ENCODE measurements around the gene ANO10.

Gene ANO10

DNA sequence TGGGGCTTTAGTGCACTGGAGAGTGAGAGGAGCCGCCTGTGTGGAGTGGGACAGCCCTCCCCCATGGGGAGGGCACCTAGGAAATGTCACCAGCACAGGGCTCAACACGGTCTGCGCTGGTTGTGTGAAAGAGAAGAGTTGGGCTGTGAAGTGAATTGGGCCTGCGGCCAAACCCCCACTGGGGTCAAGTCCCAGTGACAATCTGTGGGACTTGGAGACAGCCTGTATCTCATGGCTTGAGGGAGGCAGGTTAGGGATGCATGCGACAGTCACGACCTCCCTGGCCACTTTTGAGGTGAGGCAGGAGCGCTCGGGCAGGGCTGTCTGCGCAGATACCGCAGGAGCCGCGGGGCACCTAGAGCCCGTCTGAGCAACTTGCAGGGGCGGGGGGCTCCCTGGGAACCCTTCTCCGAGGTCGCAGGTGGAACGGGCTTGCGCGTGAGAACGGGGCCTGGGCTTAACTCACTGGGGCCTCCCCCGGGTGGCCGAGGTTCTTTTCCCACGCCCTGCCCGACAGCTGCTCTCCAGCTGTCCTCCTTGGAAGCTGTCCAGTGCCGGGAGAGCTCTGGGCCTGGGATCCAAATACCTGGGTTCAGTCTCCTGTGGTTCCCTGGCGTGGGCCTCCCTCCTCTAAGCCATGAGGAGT lies 258.1 kb downstream of the ANO10 start:
- TF ChIP-seq RAD21 (IDR thresholded peaks at IDR 0.05; ENCODE audit: low read depth), result no peak
- TF ChIP-seq FOXM1 (IDR thresholded peaks at IDR 0.05; ENCODE audit: borderline replicate concordance, low read depth), result no peak
- no peak for TF ChIP-seq NFIC (IDR thresholded peaks at IDR 0.05)
- no peak for TF ChIP-seq TAF1 (IDR thresholded peaks at IDR 0.05; ENCODE audit: low read depth)
- TF ChIP-seq EGR1 (IDR thresholded peaks at IDR 0.05), result no peak
- TF ChIP-seq YY1 (IDR thresholded peaks at IDR 0.05; ENCODE audit: low read depth), result no peak
- TF ChIP-seq ZBTB7A (IDR thresholded peaks at IDR 0.05; ENCODE audit: low read depth), result no peak
- no peak for TF ChIP-seq TCF12 (IDR thresholded peaks at IDR 0.05; ENCODE audit: low read depth)
- TF ChIP-seq, protein P1, sequence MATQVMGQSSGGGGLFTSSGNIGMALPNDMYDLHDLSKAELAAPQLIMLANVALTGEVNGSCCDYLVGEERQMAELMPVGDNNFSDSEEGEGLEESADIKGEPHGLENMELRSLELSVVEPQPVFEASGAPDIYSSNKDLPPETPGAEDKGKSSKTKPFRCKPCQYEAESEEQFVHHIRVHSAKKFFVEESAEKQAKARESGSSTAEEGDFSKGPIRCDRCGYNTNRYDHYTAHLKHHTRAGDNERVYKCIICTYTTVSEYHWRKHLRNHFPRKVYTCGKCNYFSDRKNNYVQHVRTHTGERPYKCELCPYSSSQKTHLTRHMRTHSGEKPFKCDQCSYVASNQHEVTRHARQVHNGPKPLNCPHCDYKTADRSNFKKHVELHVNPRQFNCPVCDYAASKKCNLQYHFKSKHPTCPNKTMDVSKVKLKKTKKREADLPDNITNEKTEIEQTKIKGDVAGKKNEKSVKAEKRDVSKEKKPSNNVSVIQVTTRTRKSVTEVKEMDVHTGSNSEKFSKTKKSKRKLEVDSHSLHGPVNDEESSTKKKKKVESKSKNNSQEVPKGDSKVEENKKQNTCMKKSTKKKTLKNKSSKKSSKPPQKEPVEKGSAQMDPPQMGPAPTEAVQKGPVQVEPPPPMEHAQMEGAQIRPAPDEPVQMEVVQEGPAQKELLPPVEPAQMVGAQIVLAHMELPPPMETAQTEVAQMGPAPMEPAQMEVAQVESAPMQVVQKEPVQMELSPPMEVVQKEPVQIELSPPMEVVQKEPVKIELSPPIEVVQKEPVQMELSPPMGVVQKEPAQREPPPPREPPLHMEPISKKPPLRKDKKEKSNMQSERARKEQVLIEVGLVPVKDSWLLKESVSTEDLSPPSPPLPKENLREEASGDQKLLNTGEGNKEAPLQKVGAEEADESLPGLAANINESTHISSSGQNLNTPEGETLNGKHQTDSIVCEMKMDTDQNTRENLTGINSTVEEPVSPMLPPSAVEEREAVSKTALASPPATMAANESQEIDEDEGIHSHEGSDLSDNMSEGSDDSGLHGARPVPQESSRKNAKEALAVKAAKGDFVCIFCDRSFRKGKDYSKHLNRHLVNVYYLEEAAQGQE (IDR thresholded peaks at IDR 0.05; ENCODE audit: low read depth), result no peak
- TF ChIP-seq EP300 (IDR thresholded peaks at IDR 0.05; ENCODE audit: borderline replicate concordance), result no peak
- TF ChIP-seq, protein P2, sequence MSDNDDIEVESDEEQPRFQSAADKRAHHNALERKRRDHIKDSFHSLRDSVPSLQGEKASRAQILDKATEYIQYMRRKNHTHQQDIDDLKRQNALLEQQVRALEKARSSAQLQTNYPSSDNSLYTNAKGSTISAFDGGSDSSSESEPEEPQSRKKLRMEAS (IDR thresholded peaks at IDR 0.05), result no peak
- TF ChIP-seq CEBPB (IDR thresholded peaks at IDR 0.05), result no peak
- TF ChIP-seq CREB1 (IDR thresholded peaks at IDR 0.05; ENCODE audit: low read depth), result no peak
- no peak for TF ChIP-seq TEAD4 (IDR thresholded peaks at IDR 0.05)
- TF ChIP-seq, protein P3, sequence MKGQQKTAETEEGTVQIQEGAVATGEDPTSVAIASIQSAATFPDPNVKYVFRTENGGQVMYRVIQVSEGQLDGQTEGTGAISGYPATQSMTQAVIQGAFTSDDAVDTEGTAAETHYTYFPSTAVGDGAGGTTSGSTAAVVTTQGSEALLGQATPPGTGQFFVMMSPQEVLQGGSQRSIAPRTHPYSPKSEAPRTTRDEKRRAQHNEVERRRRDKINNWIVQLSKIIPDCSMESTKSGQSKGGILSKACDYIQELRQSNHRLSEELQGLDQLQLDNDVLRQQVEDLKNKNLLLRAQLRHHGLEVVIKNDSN (IDR thresholded peaks at IDR 0.05), result no peak

DNA sequence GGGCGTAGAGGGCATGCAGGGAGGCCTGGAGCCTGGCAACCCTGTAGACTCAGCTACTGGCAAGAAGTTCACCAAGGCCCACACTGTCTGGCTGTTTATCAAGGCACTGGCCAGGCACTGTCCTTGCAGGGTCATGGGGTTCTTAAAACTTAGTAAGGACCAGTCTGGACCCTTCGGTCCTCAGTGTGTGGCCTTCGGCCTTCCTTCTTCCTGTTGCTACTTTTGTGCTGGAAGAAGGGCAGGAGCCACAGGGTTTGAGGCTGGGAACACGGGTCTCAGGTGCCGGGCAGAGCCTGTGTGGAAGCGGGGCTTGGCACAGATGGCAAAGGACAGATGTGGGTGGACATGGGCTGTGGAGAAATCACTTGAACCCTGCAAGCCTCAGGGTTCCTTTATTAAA lies 258.9 kb downstream of the ANO10 start:
- TF ChIP-seq NFIC (IDR thresholded peaks at IDR 0.05) (no peak), RAD21 (IDR thresholded peaks at IDR 0.05; ENCODE audit: low read depth) (no peak), FOXM1 (IDR thresholded peaks at IDR 0.05; ENCODE audit: borderline replicate concordance, low read depth) (no peak), TAF1 (IDR thresholded peaks at IDR 0.05; ENCODE audit: low read depth) (no peak), TEAD4 (IDR thresholded peaks at IDR 0.05) (no peak), YY1 (IDR thresholded peaks at IDR 0.05; ENCODE audit: low read depth) (no peak), CEBPB (IDR thresholded peaks at IDR 0.05) (no peak), EGR1 (IDR thresholded peaks at IDR 0.05) (no peak), ZBTB7A (IDR thresholded peaks at IDR 0.05; ENCODE audit: low read depth) (no peak)
- TF ChIP-seq, protein P2 (IDR thresholded peaks at IDR 0.05), result no peak
- TF ChIP-seq, protein P3 (IDR thresholded peaks at IDR 0.05), result no peak

DNA sequence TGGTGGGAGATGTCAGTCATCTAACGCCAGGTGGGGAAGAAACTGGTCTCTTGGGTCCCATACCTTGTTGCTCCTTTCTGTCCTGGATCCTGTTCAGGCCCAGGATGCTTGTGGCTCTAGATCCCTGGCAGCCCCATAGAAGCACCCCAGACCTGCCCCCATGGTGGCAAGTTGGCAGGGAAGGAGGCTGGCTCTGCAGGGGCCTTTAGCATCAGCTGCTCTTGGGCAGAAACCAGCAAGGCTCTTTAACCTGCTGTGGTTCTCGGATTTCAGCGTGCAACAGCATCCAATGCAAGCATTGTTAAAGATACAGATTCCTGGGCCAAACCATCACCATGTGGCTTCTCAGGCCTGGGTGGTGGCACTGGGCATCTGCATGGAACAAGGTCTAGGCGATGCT lies 259.6 kb downstream of the ANO10 start:
- no peak for TF ChIP-seq EGR1 (IDR thresholded peaks at IDR 0.05)
- no peak for TF ChIP-seq YY1 (IDR thresholded peaks at IDR 0.05; ENCODE audit: low read depth)
- no peak for TF ChIP-seq NFIC (IDR thresholded peaks at IDR 0.05)
- no peak for TF ChIP-seq TEAD4 (IDR thresholded peaks at IDR 0.05)
- TF ChIP-seq EP300 (IDR thresholded peaks at IDR 0.05; ENCODE audit: borderline replicate concordance), result no peak
- TF ChIP-seq ZBTB7A (IDR thresholded peaks at IDR 0.05; ENCODE audit: low read depth), result no peak
- TF ChIP-seq TCF12 (IDR thresholded peaks at IDR 0.05; ENCODE audit: low read depth), result no peak
- TF ChIP-seq, protein P2 (IDR thresholded peaks at IDR 0.05), result no peak
- TF ChIP-seq FOXM1 (IDR thresholded peaks at IDR 0.05; ENCODE audit: borderline replicate concordance, low read depth), result no peak
- TF ChIP-seq, protein P1 (IDR thresholded peaks at IDR 0.05; ENCODE audit: low read depth), result no peak
- TF ChIP-seq CREB1 (IDR thresholded peaks at IDR 0.05; ENCODE audit: low read depth), result no peak
- no peak for TF ChIP-seq TAF1 (IDR thresholded peaks at IDR 0.05; ENCODE audit: low read depth)
- TF ChIP-seq, protein P3 (IDR thresholded peaks at IDR 0.05), result no peak

DNA sequence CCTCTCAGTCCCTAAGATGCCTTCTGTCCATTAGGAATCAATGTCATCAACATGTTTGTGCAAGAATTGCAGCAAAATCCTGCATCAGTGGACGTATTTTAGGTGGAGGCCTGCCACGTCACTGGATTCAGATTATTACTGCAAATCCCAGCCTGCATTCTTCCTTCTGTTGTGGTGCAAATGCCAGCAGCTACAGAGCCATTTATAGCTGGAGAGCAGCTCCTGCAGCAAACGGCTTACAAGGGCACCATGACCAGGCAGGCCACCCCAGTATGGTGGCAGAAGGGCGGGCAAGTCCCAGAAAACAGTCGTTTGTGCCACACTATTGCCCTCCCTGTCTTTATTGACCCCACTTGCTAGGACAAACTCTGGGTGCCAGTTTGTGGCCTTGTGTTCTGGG lies 260.7 kb downstream of the ANO10 start:
- TF ChIP-seq YY1 (IDR thresholded peaks at IDR 0.05; ENCODE audit: low read depth) (no peak), EP300 (IDR thresholded peaks at IDR 0.05; ENCODE audit: borderline replicate concordance) (no peak), FOXM1 (IDR thresholded peaks at IDR 0.05; ENCODE audit: borderline replicate concordance, low read depth) (no peak), CEBPB (IDR thresholded peaks at IDR 0.05) (no peak), EGR1 (IDR thresholded peaks at IDR 0.05) (no peak), TEAD4 (IDR thresholded peaks at IDR 0.05) (no peak), TCF12 (IDR thresholded peaks at IDR 0.05; ENCODE audit: low read depth) (no peak), CREB1 (IDR thresholded peaks at IDR 0.05; ENCODE audit: low read depth) (no peak), TAF1 (IDR thresholded peaks at IDR 0.05; ENCODE audit: low read depth) (no peak), NFIC (IDR thresholded peaks at IDR 0.05) (no peak), ZBTB7A (IDR thresholded peaks at IDR 0.05; ENCODE audit: low read depth) (no peak), RAD21 (IDR thresholded peaks at IDR 0.05; ENCODE audit: low read depth) (no peak)
- TF ChIP-seq, protein P3 (IDR thresholded peaks at IDR 0.05), result no peak
- TF ChIP-seq, protein P2 (IDR thresholded peaks at IDR 0.05), result no peak
- TF ChIP-seq, protein P1 (IDR thresholded peaks at IDR 0.05; ENCODE audit: low read depth), result no peak
